ENCODE data around the gene MRPS25.

Gene MRPS25

GRCh38 chr3:15038306-15038705 lies 26.8 kb downstream of the MRPS25 start:
- FAIRE-seq (no peak), DNase-seq (ENCODE audit: insufficient read length) (no peak)
- no peak for TF ChIP-seq TAF1 (IDR thresholded peaks at IDR 0.05; ENCODE audit: borderline replicate concordance, low read depth, low read length)
- TF ChIP-seq POLR2AphosphoS5 (IDR thresholded peaks at IDR 0.05; ENCODE audit: low read depth, low read length): no peak
- no peak for TF ChIP-seq POLR2A (IDR thresholded peaks at IDR 0.05; ENCODE audit: low read depth, low read length)

GRCh38 chr3:15033103-15033502 lies 32.0 kb downstream of the MRPS25 start:
- no peak for TF ChIP-seq TAF1 (IDR thresholded peaks at IDR 0.05; ENCODE audit: borderline replicate concordance, low read depth, low read length)
- TF ChIP-seq POLR2AphosphoS5 (IDR thresholded peaks at IDR 0.05; ENCODE audit: low read depth, low read length): no peak
- TF ChIP-seq POLR2A (IDR thresholded peaks at IDR 0.05; ENCODE audit: low read depth, low read length): no peak
- FAIRE-seq (no peak), DNase-seq (ENCODE audit: insufficient read length) (no peak)

- TF ChIP-seq POLR2A (IDR thresholded peaks at IDR 0.05; ENCODE audit: low read depth, low read length) (no peak), POLR2AphosphoS5 (IDR thresholded peaks at IDR 0.05; ENCODE audit: low read depth, low read length) (no peak), TAF1 (IDR thresholded peaks at IDR 0.05; ENCODE audit: borderline replicate concordance, low read depth, low read length) (no peak)
- no peak for DNase-seq (ENCODE audit: insufficient read length)
- FAIRE-seq: no peak
These were observed 32.5 kb downstream of the MRPS25 start for GRCh38 chr3:15032650-15033049.

DNA sequence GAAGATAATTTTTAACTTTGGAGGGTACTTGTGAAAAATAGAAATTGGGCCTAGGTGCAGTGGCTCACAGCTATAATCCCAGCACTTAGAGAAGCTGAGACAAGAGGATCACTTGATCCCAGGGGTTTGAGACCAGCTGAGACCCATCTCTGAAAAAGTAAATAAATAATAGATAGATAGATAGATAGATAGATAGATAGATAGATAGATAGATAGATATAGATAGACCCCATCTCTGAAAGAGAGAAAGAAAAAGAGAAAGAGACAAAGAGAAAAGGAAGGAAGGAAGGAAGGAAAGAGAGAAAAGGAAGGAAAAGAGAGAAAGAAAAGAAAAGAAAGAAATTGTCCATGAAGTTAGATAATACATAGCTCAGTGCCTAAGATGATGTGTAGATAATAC lies 35.5 kb downstream of the MRPS25 start:
- no peak for FAIRE-seq

DNA sequence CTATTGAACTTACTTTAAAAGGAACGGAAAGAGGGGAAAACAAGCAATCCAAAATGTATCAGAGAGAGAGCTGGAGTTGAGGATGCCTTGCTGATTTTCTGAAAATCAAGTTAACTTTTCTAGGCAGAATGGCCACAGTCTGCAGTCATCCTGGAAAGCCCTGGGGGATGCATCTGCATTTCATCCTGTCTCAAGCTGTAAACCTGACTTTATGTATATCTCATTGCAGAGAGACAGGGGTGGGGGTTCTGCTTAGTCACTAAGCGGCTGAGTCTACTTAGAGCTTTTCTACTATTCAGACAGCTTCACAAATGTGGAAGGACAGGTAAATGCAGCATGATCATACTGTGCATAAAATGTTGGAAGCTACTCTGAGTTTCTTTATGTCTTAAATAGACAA lies 41.4 kb downstream of the MRPS25 start:
- TF ChIP-seq POLR2A (IDR thresholded peaks at IDR 0.05; ENCODE audit: low read depth, low read length) (no peak), TAF1 (IDR thresholded peaks at IDR 0.05; ENCODE audit: borderline replicate concordance, low read depth, low read length) (no peak), POLR2AphosphoS5 (IDR thresholded peaks at IDR 0.05; ENCODE audit: low read depth, low read length) (no peak)
- DNase-seq (ENCODE audit: insufficient read length): no peak
- no peak for FAIRE-seq

More for the DNA sequence above, 35.5 kb downstream of the MRPS25 start:
- TF ChIP-seq POLR2A (IDR thresholded peaks at IDR 0.05; ENCODE audit: low read depth, low read length) (no peak), TAF1 (IDR thresholded peaks at IDR 0.05; ENCODE audit: borderline replicate concordance, low read depth, low read length) (no peak), POLR2AphosphoS5 (IDR thresholded peaks at IDR 0.05; ENCODE audit: low read depth, low read length) (no peak)
- DNase-seq (ENCODE audit: insufficient read length): no peak

GRCh38 chr3:15023249-15023648 lies 41.9 kb downstream of the MRPS25 start:
- FAIRE-seq: no peak
- TF ChIP-seq POLR2AphosphoS5 (IDR thresholded peaks at IDR 0.05; ENCODE audit: low read depth, low read length) (no peak), POLR2A (IDR thresholded peaks at IDR 0.05; ENCODE audit: low read depth, low read length) (no peak), TAF1 (IDR thresholded peaks at IDR 0.05; ENCODE audit: borderline replicate concordance, low read depth, low read length) (no peak)

GRCh38 chr3:15017191-15017590 lies 47.9 kb downstream of the MRPS25 start:
- no peak for DNase-seq (ENCODE audit: insufficient read length)
- TF ChIP-seq TAF1 (IDR thresholded peaks at IDR 0.05; ENCODE audit: borderline replicate concordance, low read depth, low read length) (no peak), POLR2AphosphoS5 (IDR thresholded peaks at IDR 0.05; ENCODE audit: low read depth, low read length) (no peak), POLR2A (IDR thresholded peaks at IDR 0.05; ENCODE audit: low read depth, low read length) (no peak)
- no peak for FAIRE-seq

More at GRCh38 chr3:15023249-15023648, 41.9 kb downstream of the MRPS25 start:
- DNase-seq (ENCODE audit: insufficient read length): no peak

- FAIRE-seq: no peak
- no peak for DNase-seq (ENCODE audit: insufficient read length)
These were observed 49.7 kb downstream of the MRPS25 start for GRCh38 chr3:15015456-15015855.

DNA sequence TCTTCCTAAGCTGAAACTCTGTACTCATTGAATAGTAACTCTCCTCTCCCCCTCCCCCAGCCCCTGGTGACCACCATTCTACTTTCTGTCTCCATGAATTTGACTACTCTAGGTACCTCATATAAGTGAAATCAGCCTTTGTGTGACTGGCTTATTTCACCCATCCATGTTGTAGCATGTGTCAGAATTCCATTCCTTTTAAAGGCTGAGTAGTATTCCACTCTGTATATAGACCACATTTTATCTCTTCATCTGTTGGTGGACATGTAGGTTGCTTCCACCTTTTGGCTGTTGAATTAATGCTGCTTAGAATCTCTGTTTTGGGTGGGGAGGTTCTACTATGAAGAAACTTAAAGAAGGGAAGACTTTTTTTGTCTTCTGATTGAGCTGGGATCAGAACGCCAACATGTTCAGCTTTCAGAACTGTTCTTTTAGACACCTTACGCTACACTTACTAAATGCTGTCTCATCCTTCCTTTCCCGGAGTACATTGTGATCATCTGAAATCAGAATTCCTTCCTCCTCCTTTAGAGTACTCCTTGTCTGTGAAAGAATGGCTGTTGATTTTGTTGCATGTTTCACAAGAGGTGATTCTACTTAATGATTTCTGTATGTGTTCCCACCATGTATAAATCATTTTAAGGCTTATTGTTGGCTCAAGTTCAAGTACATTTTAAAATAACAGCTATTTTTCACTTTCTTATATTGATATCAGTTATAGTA lies 50.3 kb downstream of the MRPS25 start:
- no peak for FAIRE-seq
- TF ChIP-seq POLR2A (IDR thresholded peaks at IDR 0.05; ENCODE audit: low read depth, low read length): no peak
- DNase-seq (ENCODE audit: insufficient read length): no peak

More at GRCh38 chr3:15015456-15015855, 49.7 kb downstream of the MRPS25 start:
- TF ChIP-seq TAF1 (IDR thresholded peaks at IDR 0.05; ENCODE audit: borderline replicate concordance, low read depth, low read length) (no peak), POLR2AphosphoS5 (IDR thresholded peaks at IDR 0.05; ENCODE audit: low read depth, low read length) (no peak), POLR2A (IDR thresholded peaks at IDR 0.05; ENCODE audit: low read depth, low read length) (no peak)

DNA sequence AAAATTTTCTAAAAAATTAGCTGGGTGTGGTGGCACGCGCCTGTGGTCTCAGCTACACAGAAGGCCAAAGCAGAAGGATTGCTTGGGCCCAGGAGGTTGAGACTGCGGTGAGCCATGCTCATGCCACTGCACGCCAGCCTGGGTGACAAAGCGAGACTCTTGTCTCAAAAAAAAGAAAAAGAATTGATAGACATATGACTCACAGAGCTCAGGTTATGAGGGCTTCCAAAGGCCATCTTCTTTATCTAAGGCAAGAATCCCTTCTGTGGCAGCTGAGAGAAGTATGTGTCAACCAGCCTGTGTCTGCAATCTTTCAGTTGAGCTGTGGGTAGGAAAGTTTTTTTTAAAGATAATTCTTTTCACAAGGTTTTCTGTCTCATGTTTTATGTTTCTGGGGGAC lies 53.9 kb downstream of the MRPS25 start:
- DNase-seq (ENCODE audit: insufficient read length): no peak
- no peak for FAIRE-seq
- TF ChIP-seq TAF1 (IDR thresholded peaks at IDR 0.05; ENCODE audit: borderline replicate concordance, low read depth, low read length) (no peak), POLR2A (IDR thresholded peaks at IDR 0.05; ENCODE audit: low read depth, low read length) (no peak), POLR2AphosphoS5 (IDR thresholded peaks at IDR 0.05; ENCODE audit: low read depth, low read length) (no peak)

GRCh38 chr3:15010664-15011063 lies 54.5 kb downstream of the MRPS25 start:
- no peak for TF ChIP-seq POLR2AphosphoS5 (IDR thresholded peaks at IDR 0.05; ENCODE audit: low read depth, low read length)
- no peak for TF ChIP-seq TAF1 (IDR thresholded peaks at IDR 0.05; ENCODE audit: borderline replicate concordance, low read depth, low read length)
- TF ChIP-seq POLR2A (IDR thresholded peaks at IDR 0.05; ENCODE audit: low read depth, low read length): no peak
- no peak for FAIRE-seq
- DNase-seq (ENCODE audit: insufficient read length): no peak

GRCh38 chr3:15009167-15009566 lies 55.9 kb downstream of the MRPS25 start:
- DNase-seq (ENCODE audit: insufficient read length) (no peak), FAIRE-seq (no peak)
- TF ChIP-seq POLR2AphosphoS5 (IDR thresholded peaks at IDR 0.05; ENCODE audit: low read depth, low read length) (no peak), TAF1 (IDR thresholded peaks at IDR 0.05; ENCODE audit: borderline replicate concordance, low read depth, low read length) (no peak), POLR2A (IDR thresholded peaks at IDR 0.05; ENCODE audit: low read depth, low read length) (no peak)

Data from GM12892 (cell line).